Adrenal gland (tissue), 12 donors: Measurements from ENCODE around the gene ADCY2. TPM values are rescaled to one million over a fixed set of nuclear protein-coding genes. Genes with fewer than 3 reads are reported as not detected.
A peak's percentile ranks its signal among the peaks of the same experiment; 100 is the strongest.

ENCODE experiments used
- DNase-seq, 7 donors: peaks; one replicate each; pipeline ENCODE4 v3.0.0-alpha.2; 2019 to 2020
- H3K27ac ChIP-seq, 5 donors: fragments of 200-600 bp; sonication (generic) in 4 of 5; 1 replicate in 3 of 5; 2 replicates in 2 of 5; pipeline versions ENCODE4 v1.5.1 to v1.8.0; 2016 to 2020; ENCODE audit warnings: mild to moderate bottlenecking in 1 of 5
- H3K27me3 ChIP-seq: fragments of 200-600 bp; 2 replicates; pipeline ENCODE4 v1.8.0; 2021
- H3K36me3 ChIP-seq, 2 donors: fragments of 200-600 bp; replicated peaks in 1 of 2; 1 replicate in 1 of 2; 2 replicates in 1 of 2; pipeline versions ENCODE4 v1.5.1 to v1.8.0; 2018 to 2022
- H3K4me1 ChIP-seq, 2 donors: fragments of 200-600 bp; replicated peaks in 1 of 2; 1 replicate in 1 of 2; 2 replicates in 1 of 2; pipeline versions ENCODE4 v1.5.1 to v1.8.0; 2018 to 2021
- H3K4me3 ChIP-seq, 4 donors: fragments of 200-600 bp; sonication (generic) in 3 of 4; one replicate each; pipeline ENCODE4 v1.5.1; 2016 to 2018
- H3K9me3 ChIP-seq, 3 donors: fragments of 200-600 bp; sonication (generic) in 1 of 3; replicated peaks in 1 of 3; 1 replicate in 2 of 3; 2 replicates in 1 of 3; pipeline versions ENCODE4 v1.5.1 to v1.8.0; 2016 to 2021
- CTCF ChIP-seq, 6 experiments: fragments of 450-650 bp in 4 of 6; fragments of 200-600 bp in 2 of 6; sonication (generic) in 1 of 6; IDR thresholded peaks; 1 replicate in 5 of 6; 2 replicates in 1 of 6; pipeline versions ENCODE4 v1.5.1 to v1.8.0; 2016 to 2021; ENCODE audit warnings: antibody characterized with exemption in 6 of 6, mild to moderate bottlenecking in 2 of 6, moderate library complexity in 1 of 6
- POLR2A ChIP-seq, 2 donors: fragments of 450-650 bp; IDR thresholded peaks; one replicate each; pipeline ENCODE4 v1.6.1; 2017; ENCODE audit warnings: antibody characterized with exemption in 2 of 2, mild to moderate bottlenecking in 2 of 2, moderate library complexity in 1 of 2
- WGBS, 4 donors: extraction: QIAGEN DNeasy Blood & Tissue Kit in 2 of 4; methylation state at CpG; one replicate each; pipeline versions ENCODE4 v1.1.5 to v1.1.7; 2013 to 2017; 5-methylcytosine and 5-hydroxymethylcytosine counted together
- intact Hi-C, 2 donors: fragments of 100-400 bp; cut with DNase I; formaldehyde crosslinking; loops; one replicate each; pipeline versions ENCODE4 v1.14.1 to v1.15.0; 2022 to 2023
- polyA plus RNA-seq, 3 donors: library from polyadenylated mRNA; stranded (reverse); fragments of 200-250 nt in 2 of 3; fragments of 350-450 nt in 1 of 3; fragmentation: Illumina TruSeq in 1 of 3; extraction: RNeasy Lipid Tissue Mini Kit (QIAGEN cat#74804) in 1 of 3; gene quantifications; one replicate each; pipeline ENCODE4 v1.2.3, GENCODE V29; 2013 to 2014
- total RNA-seq, 9 donors: library from RNA; depleted of rRNA in 4 of 9; stranded (reverse); fragments of >200 nt in 4 of 9; fragments of 120-200 nt in 1 of 9; fragmentation: NEBNext Ultra II Directional in 1 of 9; extraction: Animal tissue kit (Norgen Biotek cat#: 25700) in 1 of 9; gene quantifications; one replicate each; pipeline versions ENCODE4 v1.1.0 to v1.2.4, GENCODE V29; 2013 to 2023
- donor health status: healthy with polysubstance abuse.
- donor health status: Bipolar disorder and iron deficiency.
- donor health status: DM: yes; HTN: yes; CAD: no.
- donor health status: DM: no; HTN: no; CAD: no.
- donor health status: DM: no; HTN: no; CAD: no.
- donor health status: DM: yes; HTN: yes; CAD: no.

The ADCY2 gene
- total and polyA plus RNA-seq, 12 donors = 0.85 to 6.6 (median 2.3) TPM

- TF ChIP-seq CTCF (IDR thresholded peaks at IDR 0.05) (no peak), POLR2A (IDR thresholded peaks at IDR 0.05) (no peak)
- intact Hi-C loops = no loop called here
- WGBS, 4 donors = 65 to 78% (median 74%) methylated on average over 4 of the region's 4 CpGs
- Histone ChIP-seq H3K9me3 (no peaks in the 10 kb centered on the region), H3K4me1 (no peaks in the 10 kb centered on the region), H3K27me3 (no peaks in the 10 kb centered on the region), H3K27ac (no peak overlapping the region), H3K4me3 (no peak overlapping the region), H3K36me3 (no peaks in the 10 kb centered on the region)
- no peak for DNase-seq
Measured at GRCh38 chr5:7374186-7374585, 21.8 kb upstream of the ADCY2 start.

- Histone ChIP-seq H3K36me3 (no peaks in the 10 kb centered on the region), H3K4me3 (no peak overlapping the region), H3K27ac (no peak overlapping the region), H3K4me1 (no peaks in the 10 kb centered on the region), H3K27me3 (no peaks in the 10 kb centered on the region), H3K9me3 (no peaks in the 10 kb centered on the region)
- no peak for DNase-seq
- 73 to 85% (median 77%) methylated on average over 4 of the region's 4 CpGs for WGBS, 4 donors
- TF ChIP-seq POLR2A (IDR thresholded peaks at IDR 0.05) = no peak
- TF ChIP-seq CTCF (IDR thresholded peaks at IDR 0.05) = no peak
- intact Hi-C loops = no loop called here
Measured at GRCh38 chr5:7375457-7375856, 20.5 kb upstream of the ADCY2 start.

- H3K27me3 ChIP-seq = no peaks in the 10 kb centered on the region
- H3K36me3 ChIP-seq = no peaks in the 10 kb centered on the region
- 68 to 77% (median 70%) methylated on average over 3 of the region's 3 CpGs for WGBS, 4 donors
- H3K4me3 ChIP-seq = no peak overlapping the region
- intact Hi-C loops = no loop called here
- no peaks in the 10 kb centered on the region for H3K9me3 ChIP-seq
- DNase-seq = no peak
- H3K4me1 ChIP-seq = no peaks in the 10 kb centered on the region
- TF ChIP-seq POLR2A (IDR thresholded peaks at IDR 0.05) (no peak), CTCF (IDR thresholded peaks at IDR 0.05) (no peak)
- H3K27ac ChIP-seq = no peak overlapping the region
Measured at GRCh38 chr5:7376871-7377270, 19.1 kb upstream of the ADCY2 start.

- peak overlapping the region in 1 of 5 donors; percentile 22 for H3K27ac ChIP-seq
- H3K27me3 ChIP-seq = no peaks in the 10 kb centered on the region
- H3K36me3 ChIP-seq = no peaks in the 10 kb centered on the region
- H3K9me3 ChIP-seq = no peaks in the 10 kb centered on the region
- TF ChIP-seq POLR2A (IDR thresholded peaks at IDR 0.05) = no peak
- no peak for TF ChIP-seq CTCF (IDR thresholded peaks at IDR 0.05)
- no peaks in the 10 kb centered on the region for H3K4me1 ChIP-seq
- H3K4me3 ChIP-seq = no peak overlapping the region
- WGBS, 4 donors = 35 to 48% (median 36%) methylated on average over 2 of the region's 2 CpGs
- intact Hi-C loops = no loop called here
- no peak for DNase-seq
Measured at GRCh38 chr5:7377761-7378160, 18.2 kb upstream of the ADCY2 start.
